ENCODE data around the gene KIF23. TPM values are rescaled to one million over a fixed set of nuclear protein-coding genes. Genes with fewer than 3 reads are reported as not detected.

KIF23 gene
- total RNA-seq, 2 experiments from 2014 or later, result 54.0 to 61.6 TPM

- BruUV-seq (replicated peaks), result no TSS peak
- H3K9me3 ChIP-seq (ENCODE audit: low read length), result no peaks in the 10 kb centered on the region
- CTCF ChIA-PET (ENCODE audit: unreplicated experiment), result no interaction called here
- no peak overlapping the region for H3K27ac ChIP-seq (ENCODE audit: low read depth, low read length, poor library complexity, severe bottlenecking)
- H2AFZ ChIP-seq (ENCODE audit: low read length), result no peak overlapping the region
- no peak overlapping the region for H3K4me3 ChIP-seq (ENCODE audit: low read depth, low read length, poor library complexity, severe bottlenecking)
- no peak overlapping the region for H3K4me2 ChIP-seq (ENCODE audit: low read length)
- H3K4me1 ChIP-seq (ENCODE audit: insufficient read depth, low read length, poor library complexity, severe bottlenecking), result no peaks in the 10 kb centered on the region
- H3K9me2 ChIP-seq (ENCODE audit: insufficient read depth, low read length), result no peaks in the 10 kb centered on the region
- DNase-seq (ENCODE audit: low spot score), result no peak
- H3K79me2 ChIP-seq (ENCODE audit: insufficient read depth, low read depth, low read length), result no peaks in the 10 kb centered on the region
- no peaks in the 10 kb centered on the region for H3K36me3 ChIP-seq (ENCODE audit: insufficient read depth, low read length)
- H4K20me1 ChIP-seq (ENCODE audit: insufficient read depth, low read length), result no peaks in the 10 kb centered on the region
- TF ChIP-seq EZH2phosphoT487 (IDR thresholded peaks at IDR 0.05; ENCODE audit: borderline replicate concordance, low read depth, low read length) (no peak), CTCF (conservative IDR thresholded peaks at IDR 0.05; ENCODE audit: low read length) (no peak)
- intact Hi-C loops (cut with micrococcal nuclease; ENCODE audit: unreplicated experiment), result no loop called here
- POLR2A ChIA-PET, result interaction anchor here (0.6 to 1.0 kb wide), 2 partner anchors 20 to 303 kb away, joined by 3 to 4 read pairs; no protein-coding TSS in a partner anchor
These were observed 54.3 kb downstream of the KIF23 start for GRCh38 chr15:69468241-69469121.

- H3K27ac ChIP-seq (ENCODE audit: low read depth, low read length, poor library complexity, severe bottlenecking), result no peak overlapping the region
These were observed 55.5 kb downstream of the KIF23 start for GRCh38 chr15:69469467-69470201.

More at GRCh38 chr15:69469467-69470201, 55.5 kb downstream of the KIF23 start:
- H4K20me1 ChIP-seq (ENCODE audit: insufficient read depth, low read length), result no peaks in the 10 kb centered on the region
- H3K36me3 ChIP-seq (ENCODE audit: insufficient read depth, low read length), result no peaks in the 10 kb centered on the region
- no peaks in the 10 kb centered on the region for H3K9me2 ChIP-seq (ENCODE audit: insufficient read depth, low read length)
- no peaks in the 10 kb centered on the region for H3K4me1 ChIP-seq (ENCODE audit: insufficient read depth, low read length, poor library complexity, severe bottlenecking)
- no peaks in the 10 kb centered on the region for H3K79me2 ChIP-seq (ENCODE audit: insufficient read depth, low read depth, low read length)
- H3K4me2 ChIP-seq (ENCODE audit: low read length), result no peak overlapping the region
- intact Hi-C loops (cut with micrococcal nuclease; ENCODE audit: unreplicated experiment), result no loop called here
- H3K4me3 ChIP-seq (ENCODE audit: low read depth, low read length, poor library complexity, severe bottlenecking), result no peak overlapping the region
- no TSS peak for BruUV-seq (replicated peaks)
- POLR2A ChIA-PET, result interaction anchor here (1.0 kb wide), 1 partner anchor 21 kb away, joined by 3 read pairs; no protein-coding TSS in a partner anchor
- H2AFZ ChIP-seq (ENCODE audit: low read length), result no peak overlapping the region
- no peak for DNase-seq (ENCODE audit: low spot score)
- TF ChIP-seq CTCF (conservative IDR thresholded peaks at IDR 0.05; ENCODE audit: low read length) (no peak), EZH2phosphoT487 (IDR thresholded peaks at IDR 0.05; ENCODE audit: borderline replicate concordance, low read depth, low read length) (no peak)
- CTCF ChIA-PET (ENCODE audit: unreplicated experiment), result no interaction called here
- H3K9me3 ChIP-seq (ENCODE audit: low read length), result no peaks in the 10 kb centered on the region
